Neutrophil (primary cell): ENCODE data around the gene BMP3.
A peak's percentile ranks its signal among the peaks of the same experiment; 100 is the strongest.

ENCODE experiments used
- H3K27ac ChIP-seq: fragments of 200-600 bp; sonication (generic); 2 replicates; pipeline ENCODE4 v1.5.1; 2016; ENCODE audit warnings: mild to moderate bottlenecking, moderate library complexity
- H3K27me3 ChIP-seq: fragments of 200-600 bp; sonication (generic); 2 replicates; pipeline ENCODE4 v1.6.0; 2016; ENCODE audit warnings: mild to moderate bottlenecking
- H3K36me3 ChIP-seq: fragments of 200-600 bp; sonication (generic); 2 replicates; pipeline ENCODE4 v1.5.1; 2017
- H3K4me1 ChIP-seq, 2 experiments: fragments of 200-600 bp in 1 of 2; sonication (generic) in 1 of 2; 1 replicate in 1 of 2; 2 replicates in 1 of 2; pipeline versions ENCODE4 v1.5.1 to v1.6.1; 2013 to 2016; ENCODE audit warnings: low read depth in 1 of 2, low read length in 1 of 2, mild to moderate bottlenecking in 1 of 2, moderate library complexity in 1 of 2; ENCODE audit not compliant: control insufficient read depth in 1 of 2, insufficient read depth in 1 of 2
- H3K4me3 ChIP-seq, 2 experiments: fragments of 200-600 bp in 1 of 2; sonication (generic) in 1 of 2; 1 replicate in 1 of 2; 2 replicates in 1 of 2; pipeline ENCODE4 v1.5.1; 2013 to 2016; ENCODE audit warnings: low read depth in 1 of 2, low read length in 1 of 2, mild to moderate bottlenecking in 1 of 2, moderate library complexity in 1 of 2
- H3K9me3 ChIP-seq: fragments of 200-600 bp; sonication (generic); 2 replicates; pipeline ENCODE4 v1.5.1; 2016
- CTCF ChIP-seq: fragments of 200-600 bp; sonication (generic); IDR thresholded peaks from 2 replicates; pipeline ENCODE4 v1.5.1; 2016; ENCODE audit warnings: antibody characterized with exemption

Gene BMP3

GRCh38 chr4:81065446-81065845 lies 34.9 kb downstream of the BMP3 start:
- Histone ChIP-seq H3K27me3 (no peaks in the 10 kb centered on the region), H3K9me3 (no peaks in the 10 kb centered on the region), H3K36me3 (no peaks in the 10 kb centered on the region), H3K4me3 (no peak overlapping the region), H3K27ac (no peak overlapping the region), H3K4me1 (no peaks in the 10 kb centered on the region)
- no peak for TF ChIP-seq CTCF

GRCh38 chr4:81069706-81070331 lies 39.3 kb downstream of the BMP3 start:
- peak; percentile 56 for TF ChIP-seq CTCF
- Histone ChIP-seq H3K36me3 (no peaks in the 10 kb centered on the region), H3K4me3 (no peak overlapping the region), H3K27ac (no peak overlapping the region), H3K4me1 (no peaks in the 10 kb centered on the region), H3K27me3 (peaks cover 7% of the 10 kb centered on the region), H3K9me3 (no peaks in the 10 kb centered on the region)

GRCh38 chr4:81071013-81071412 lies 40.5 kb downstream of the BMP3 start:
- no peak overlapping the region for H3K4me3 ChIP-seq
- H3K4me1 ChIP-seq, result no peaks in the 10 kb centered on the region

GRCh38 chr4:81081156-81081555 lies 50.6 kb downstream of the BMP3 start:
- Histone ChIP-seq H3K27me3 (no peaks in the 10 kb centered on the region), H3K4me3 (no peak overlapping the region), H3K36me3 (no peaks in the 10 kb centered on the region), H3K4me1 (no peaks in the 10 kb centered on the region), H3K9me3 (no peaks in the 10 kb centered on the region), H3K27ac (no peak overlapping the region)
- no peak for TF ChIP-seq CTCF

More at GRCh38 chr4:81071013-81071412, 40.5 kb downstream of the BMP3 start:
- no peaks in the 10 kb centered on the region for H3K36me3 ChIP-seq
- no peak overlapping the region for H3K27ac ChIP-seq
- H3K9me3 ChIP-seq, result no peaks in the 10 kb centered on the region
- no peak for TF ChIP-seq CTCF
- H3K27me3 ChIP-seq, result peaks cover 7% of the 10 kb centered on the region

GRCh38 chr4:81084029-81084428 lies 53.5 kb downstream of the BMP3 start:
- no peaks in the 10 kb centered on the region for H3K9me3 ChIP-seq
- no peak for TF ChIP-seq CTCF
- no peaks in the 10 kb centered on the region for H3K27me3 ChIP-seq
- no peaks in the 10 kb centered on the region for H3K36me3 ChIP-seq
- H3K4me1 ChIP-seq, result no peaks in the 10 kb centered on the region
- no peak overlapping the region for H3K4me3 ChIP-seq
- no peak overlapping the region for H3K27ac ChIP-seq

GRCh38 chr4:81084634-81085033 lies 54.1 kb downstream of the BMP3 start:
- no peak for TF ChIP-seq CTCF
- H3K9me3 ChIP-seq, result no peaks in the 10 kb centered on the region
- H3K4me1 ChIP-seq, result no peaks in the 10 kb centered on the region
- H3K36me3 ChIP-seq, result no peaks in the 10 kb centered on the region
- H3K27me3 ChIP-seq, result no peaks in the 10 kb centered on the region
- H3K27ac ChIP-seq, result no peak overlapping the region
- H3K4me3 ChIP-seq, result no peak overlapping the region
